Body of pancreas (tissue), 4 donors: Measurements from ENCODE around the gene PHLDB1.

ENCODE experiments used
- POLR2A ChIP-seq, 3 donors: fragments of 450-650 bp; IDR thresholded peaks; one replicate each; pipeline ENCODE4 v1.6.1; 2016; ENCODE audit warnings: antibody characterized with exemption in 3 of 3, mild to moderate bottlenecking in 2 of 3
- TF ChIP-seq, protein P1 (sequence below), 7 experiments: fragments of 450-650 bp in 4 of 7; fragments of 200-600 bp in 3 of 7; sonication (generic) in 3 of 7; IDR thresholded peaks; one replicate each; pipeline ENCODE4 v1.5.1; 2016 to 2019; ENCODE audit warnings: antibody characterized with exemption in 7 of 7

GRCh38 chr11:118572981-118573550, 34.3 kb upstream of the PHLDB1 start:
- TF ChIP-seq, protein P1, sequence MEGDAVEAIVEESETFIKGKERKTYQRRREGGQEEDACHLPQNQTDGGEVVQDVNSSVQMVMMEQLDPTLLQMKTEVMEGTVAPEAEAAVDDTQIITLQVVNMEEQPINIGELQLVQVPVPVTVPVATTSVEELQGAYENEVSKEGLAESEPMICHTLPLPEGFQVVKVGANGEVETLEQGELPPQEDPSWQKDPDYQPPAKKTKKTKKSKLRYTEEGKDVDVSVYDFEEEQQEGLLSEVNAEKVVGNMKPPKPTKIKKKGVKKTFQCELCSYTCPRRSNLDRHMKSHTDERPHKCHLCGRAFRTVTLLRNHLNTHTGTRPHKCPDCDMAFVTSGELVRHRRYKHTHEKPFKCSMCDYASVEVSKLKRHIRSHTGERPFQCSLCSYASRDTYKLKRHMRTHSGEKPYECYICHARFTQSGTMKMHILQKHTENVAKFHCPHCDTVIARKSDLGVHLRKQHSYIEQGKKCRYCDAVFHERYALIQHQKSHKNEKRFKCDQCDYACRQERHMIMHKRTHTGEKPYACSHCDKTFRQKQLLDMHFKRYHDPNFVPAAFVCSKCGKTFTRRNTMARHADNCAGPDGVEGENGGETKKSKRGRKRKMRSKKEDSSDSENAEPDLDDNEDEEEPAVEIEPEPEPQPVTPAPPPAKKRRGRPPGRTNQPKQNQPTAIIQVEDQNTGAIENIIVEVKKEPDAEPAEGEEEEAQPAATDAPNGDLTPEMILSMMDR (IDR thresholded peaks at IDR 0.05): peak in 1 of 7 experiments; percentile 0
- no peak for TF ChIP-seq POLR2A (IDR thresholded peaks at IDR 0.05)
